Stomach (tissue), 4 donors: ENCODE results near the gene OR8B4.
"Not testable (repeated sequence)": the region's sequence is repeated elsewhere in the genome, so short reads cannot be mapped to it uniquely, and the experiment has no call there.

ENCODE experiments used
- EP300 ChIP-seq: sonication (generic); formaldehyde crosslinking; IDR thresholded peaks from one replicate; pipeline ENCODE4 v1.6.1; 2017; ENCODE audit warnings: antibody characterized with exemption
- POLR2A ChIP-seq, 4 donors: fragments of 450-650 bp; IDR thresholded peaks; one replicate each; pipeline ENCODE4 v1.6.1; 2016; ENCODE audit warnings: antibody characterized with exemption in 4 of 4, control low read depth in 2 of 4, mild to moderate bottlenecking in 1 of 4, moderate library complexity in 1 of 4
- POLR2AphosphoS5 ChIP-seq, 3 donors: sonication (generic); formaldehyde crosslinking; IDR thresholded peaks; one replicate each; pipeline ENCODE4 v1.6.1; 2016; ENCODE audit warnings: antibody characterized with exemption in 3 of 3
- TF ChIP-seq, protein P1 (sequence below), 7 experiments: fragments of 450-650 bp in 4 of 7; fragments of 200-600 bp in 3 of 7; sonication (generic) in 3 of 7; IDR thresholded peaks; one replicate each; pipeline ENCODE4 v1.5.1; 2016 to 2019; ENCODE audit warnings: antibody characterized with exemption in 7 of 7, control low read depth in 2 of 7, mild to moderate bottlenecking in 1 of 7

- TF ChIP-seq POLR2AphosphoS5 (IDR thresholded peaks at IDR 0.05); EP300; POLR2A (IDR thresholded peaks at IDR 0.05): not testable (repeated sequence)
- TF ChIP-seq, protein P1, sequence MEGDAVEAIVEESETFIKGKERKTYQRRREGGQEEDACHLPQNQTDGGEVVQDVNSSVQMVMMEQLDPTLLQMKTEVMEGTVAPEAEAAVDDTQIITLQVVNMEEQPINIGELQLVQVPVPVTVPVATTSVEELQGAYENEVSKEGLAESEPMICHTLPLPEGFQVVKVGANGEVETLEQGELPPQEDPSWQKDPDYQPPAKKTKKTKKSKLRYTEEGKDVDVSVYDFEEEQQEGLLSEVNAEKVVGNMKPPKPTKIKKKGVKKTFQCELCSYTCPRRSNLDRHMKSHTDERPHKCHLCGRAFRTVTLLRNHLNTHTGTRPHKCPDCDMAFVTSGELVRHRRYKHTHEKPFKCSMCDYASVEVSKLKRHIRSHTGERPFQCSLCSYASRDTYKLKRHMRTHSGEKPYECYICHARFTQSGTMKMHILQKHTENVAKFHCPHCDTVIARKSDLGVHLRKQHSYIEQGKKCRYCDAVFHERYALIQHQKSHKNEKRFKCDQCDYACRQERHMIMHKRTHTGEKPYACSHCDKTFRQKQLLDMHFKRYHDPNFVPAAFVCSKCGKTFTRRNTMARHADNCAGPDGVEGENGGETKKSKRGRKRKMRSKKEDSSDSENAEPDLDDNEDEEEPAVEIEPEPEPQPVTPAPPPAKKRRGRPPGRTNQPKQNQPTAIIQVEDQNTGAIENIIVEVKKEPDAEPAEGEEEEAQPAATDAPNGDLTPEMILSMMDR (IDR thresholded peaks at IDR 0.05): not testable (repeated sequence)
These were observed 34.7 kb upstream of the OR8B4 start for GRCh38 chr11:124459379-124459778.
